Type B pancreatic cell (in vitro differentiated cells): ENCODE results near the gene CLCN6. TPM values are rescaled to one million over a fixed set of nuclear protein-coding genes. Genes with fewer than 3 reads are reported as not detected.

Experiments used
- DNase-seq: peaks from one replicate; pipeline ENCODE4 v3.0.0; 2021; ENCODE audit warnings: mixed read lengths; ENCODE audit not compliant: unreplicated experiment; ENCODE audit errors: extremely low spot score
- H3K27ac Mint-ChIP-seq: 2 replicates; pipeline ENCODE4 v1.8.0; 2021; ENCODE audit warnings: mild to moderate bottlenecking, mixed read lengths
- H3K27me3 Mint-ChIP-seq: 2 replicates; pipeline ENCODE4 v1.8.0; 2021; ENCODE audit warnings: mixed read lengths
- H3K36me3 Mint-ChIP-seq: 2 replicates; pipeline ENCODE4 v1.8.0; 2021; ENCODE audit warnings: mixed read lengths
- H3K4me1 Mint-ChIP-seq: one replicate; pipeline ENCODE4 v1.8.0; 2021; ENCODE audit warnings: mixed read lengths; ENCODE audit not compliant: unreplicated experiment
- H3K4me3 Mint-ChIP-seq: 2 replicates; pipeline ENCODE4 v1.8.0; 2021; ENCODE audit warnings: mild to moderate bottlenecking, mixed read lengths
- H3K9me3 Mint-ChIP-seq: 2 replicates; pipeline ENCODE4 v1.8.0; 2021; ENCODE audit warnings: mixed read lengths
- CTCF ChIP-seq: fragments of 200-600 bp; sonication (generic); conservative IDR thresholded peaks from 2 replicates; pipeline ENCODE4 v1.5.0; 2021; ENCODE audit warnings: antibody characterized with exemption, mild to moderate bottlenecking
- total RNA-seq: library from RNA; stranded (reverse); gene quantifications from 2 replicates; pipeline ENCODE4 v1.2.1, GENCODE V29; 2021; ENCODE audit warnings: low replicate concordance

The CLCN6 gene
- total RNA-seq, 1 donor from 2014 or later: 31.1 TPM

- Mint-ChIP-seq H3K36me3 (peaks cover 14% of the 10 kb centered on the region), H3K27ac (no peak overlapping the region), H3K4me3 (no peak overlapping the region), H3K27me3 (no peaks in the 10 kb centered on the region), H3K4me1 (no peaks in the 10 kb centered on the region), H3K9me3 (no peaks in the 10 kb centered on the region)
- DNase-seq: no peak
- no peak for TF ChIP-seq CTCF
These were observed 31.9 kb downstream of the CLCN6 start for GRCh38 chr1:11837767-11838348.

- H3K4me3 Mint-ChIP-seq: no peak overlapping the region
- no peak for DNase-seq
- no peaks in the 10 kb centered on the region for H3K9me3 Mint-ChIP-seq
- peaks cover 14% of the 10 kb centered on the region for H3K36me3 Mint-ChIP-seq
- no peaks in the 10 kb centered on the region for H3K27me3 Mint-ChIP-seq
- TF ChIP-seq CTCF: peak; percentile 97
- no peaks in the 10 kb centered on the region for H3K4me1 Mint-ChIP-seq
- H3K27ac Mint-ChIP-seq: no peak overlapping the region
These were observed 32.6 kb downstream of the CLCN6 start for GRCh38 chr1:11838349-11839272.

DNA sequence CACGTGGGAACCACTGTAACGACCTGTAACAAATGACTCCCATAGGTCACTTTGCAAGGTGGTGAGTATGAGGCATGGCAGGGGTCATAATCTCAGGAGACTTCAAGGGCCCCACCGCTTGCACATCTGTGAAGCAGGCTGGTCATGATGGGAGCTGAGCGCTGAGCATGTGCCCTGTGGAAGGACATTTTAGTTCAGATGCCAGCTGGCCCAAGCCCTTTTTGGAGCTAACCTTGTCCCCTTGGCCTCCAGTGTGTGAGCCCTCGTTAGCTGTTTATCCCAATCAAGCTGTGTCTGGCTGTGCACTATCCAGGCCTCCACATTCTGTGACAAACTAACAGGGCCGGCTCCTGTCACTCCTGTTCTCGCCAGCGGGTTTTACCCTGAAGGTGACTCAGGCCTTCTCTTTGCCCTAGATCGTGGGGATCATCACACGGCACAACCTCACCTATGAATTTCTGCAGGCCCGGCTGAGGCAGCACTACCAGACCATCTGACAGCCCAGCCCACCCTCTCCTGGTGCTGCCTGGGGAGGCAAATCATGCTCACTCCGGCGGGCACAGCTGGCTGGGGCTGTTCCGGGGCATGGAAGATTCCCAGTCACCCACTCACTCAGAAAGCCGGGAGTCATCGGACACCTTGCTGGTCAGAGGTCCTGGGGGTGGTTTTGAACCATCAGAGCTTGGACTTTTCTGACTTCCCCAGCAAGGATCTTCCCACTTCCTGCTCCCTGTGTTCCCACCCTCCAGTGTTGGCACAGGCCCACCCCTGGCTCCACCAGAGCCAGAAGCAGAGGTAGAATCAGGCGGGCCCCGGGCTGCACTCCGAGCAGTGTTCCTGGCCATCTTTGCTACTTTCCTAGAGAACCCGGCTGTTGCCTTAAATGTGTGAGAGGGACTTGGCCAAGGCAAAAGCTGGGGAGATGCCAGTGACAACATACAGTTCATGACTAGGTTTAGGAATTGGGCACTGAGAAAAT is 34.0 kb downstream of the CLCN6 start:
- no peak overlapping the region for H3K4me3 Mint-ChIP-seq
- TF ChIP-seq CTCF: no peak
- peaks cover 17% of the 10 kb centered on the region for H3K36me3 Mint-ChIP-seq

DNA sequence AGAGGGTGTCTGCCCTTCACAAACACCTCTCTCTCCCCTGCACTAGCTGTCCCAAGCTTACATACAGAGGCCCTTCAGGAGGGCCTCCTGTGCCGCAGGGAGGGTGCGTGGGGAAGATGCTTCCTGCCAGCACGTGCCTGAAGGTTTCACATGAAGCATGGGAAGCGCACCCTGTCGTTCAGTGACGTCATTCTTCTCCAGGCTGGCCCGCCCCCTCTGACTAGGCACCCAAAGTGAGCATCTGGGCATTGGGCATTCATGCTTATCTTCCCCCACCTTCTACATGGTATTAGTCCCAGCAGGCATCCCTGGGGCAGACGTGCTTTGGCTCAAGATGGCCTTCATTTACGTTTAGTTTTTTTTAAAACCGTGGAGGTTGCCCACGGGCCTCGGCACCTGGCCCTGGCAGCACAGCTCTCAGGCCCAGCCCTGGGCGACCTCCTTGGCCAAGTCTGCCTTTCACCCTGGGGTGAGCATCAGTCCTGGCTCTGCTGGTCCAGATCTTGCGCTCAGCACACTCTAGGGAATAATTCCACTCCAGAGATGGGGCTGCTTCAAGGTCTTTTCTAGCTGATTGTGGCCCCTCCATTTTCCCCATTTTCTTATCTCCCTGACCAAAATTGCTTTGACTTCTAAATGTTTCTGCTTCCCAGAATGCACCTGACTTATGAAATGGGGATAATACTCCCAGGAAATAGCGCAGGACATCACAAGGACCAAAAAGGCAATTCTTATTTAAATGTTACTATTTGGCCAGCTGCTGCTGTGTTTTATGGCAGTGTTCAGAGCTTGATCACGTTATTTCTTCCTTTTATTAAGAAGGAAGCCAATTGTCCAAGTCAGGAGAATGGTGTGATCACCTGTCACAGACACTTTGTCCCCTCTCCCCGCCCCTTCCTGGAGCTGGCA is 35.5 kb downstream of the CLCN6 start:
- H3K27ac Mint-ChIP-seq: no peak overlapping the region

More for the DNA sequence above, 34.0 kb downstream of the CLCN6 start:
- Mint-ChIP-seq H3K27me3 (no peaks in the 10 kb centered on the region), H3K27ac (no peak overlapping the region), H3K4me1 (no peaks in the 10 kb centered on the region), H3K9me3 (no peaks in the 10 kb centered on the region)
- no peak for DNase-seq

More for the DNA sequence above, 35.5 kb downstream of the CLCN6 start:
- H3K9me3 Mint-ChIP-seq: no peaks in the 10 kb centered on the region
- peaks cover 23% of the 10 kb centered on the region for H3K36me3 Mint-ChIP-seq
- TF ChIP-seq CTCF: no peak
- H3K27me3 Mint-ChIP-seq: no peaks in the 10 kb centered on the region
- no peaks in the 10 kb centered on the region for H3K4me1 Mint-ChIP-seq
- no peak overlapping the region for H3K4me3 Mint-ChIP-seq
- DNase-seq: no peak
